GM23338 (cell line): ENCODE results near the gene ANKRD13C. TPM values are rescaled to one million over a fixed set of nuclear protein-coding genes. Genes with fewer than 3 reads are reported as not detected.

Experiments used
- ATAC-seq: fragments of 200-7000 bp; cut with Tn5 transposase; 3 replicates; pipeline ENCODE4 v1.9.1; 2020
- DNase-seq: peaks from one replicate; pipeline ENCODE4 v3.0.0-alpha.2; 2015; ENCODE audit warnings: low spot score
- H2AFZ ChIP-seq: fragments of 200-600 bp; sonication (generic); 2 replicates; pipeline ENCODE4 v1.8.0; 2016; ENCODE audit warnings: antibody characterized with exemption, mild to moderate bottlenecking, moderate library complexity
- H3F3A ChIP-seq: fragments of 200-600 bp; sonication (generic); replicated peaks from 2 replicates; pipeline ENCODE4 v1.8.0; 2017; ENCODE audit warnings: antibody characterized with exemption, mixed run types, low read depth
- H3K27ac ChIP-seq: fragments of 200-600 bp; sonication (generic); 2 replicates; pipeline ENCODE4 v1.6.1; 2016; ENCODE audit warnings: low read depth
- H3K27me3 ChIP-seq: fragments of 200-600 bp; sonication (generic); 2 replicates; pipeline ENCODE4 v1.8.0; 2016; ENCODE audit warnings: mild to moderate bottlenecking, mixed run types, moderate library complexity; ENCODE audit not compliant: insufficient read depth
- H3K36me3 ChIP-seq: fragments of 200-600 bp; sonication (generic); 2 replicates; pipeline ENCODE4 v1.8.0; 2016; ENCODE audit warnings: mild to moderate bottlenecking; ENCODE audit not compliant: insufficient read depth
- H3K4me1 ChIP-seq: fragments of 200-600 bp; sonication (generic); 2 replicates; pipeline ENCODE4 v1.8.0; 2016; ENCODE audit warnings: mild to moderate bottlenecking, moderate library complexity; ENCODE audit not compliant: insufficient read depth
- H3K4me2 ChIP-seq: fragments of 200-600 bp; sonication (generic); 2 replicates; pipeline ENCODE4 v1.7.1; 2017; ENCODE audit warnings: mixed run types
- H3K4me3 ChIP-seq: fragments of 200-600 bp; sonication (generic); 2 replicates; pipeline ENCODE4 v1.6.1; 2016; ENCODE audit warnings: mixed run types
- H3K79me2 ChIP-seq: fragments of 200-600 bp; sonication (generic); replicated peaks from 2 replicates; pipeline ENCODE4 v1.8.0; 2017; ENCODE audit warnings: mild to moderate bottlenecking; ENCODE audit not compliant: insufficient read depth
- H3K9me2 ChIP-seq: fragments of 200-600 bp; sonication (generic); 2 replicates; pipeline ENCODE4 v1.8.0; 2017; ENCODE audit not compliant: insufficient read depth
- H4K20me1 ChIP-seq: fragments of 200-600 bp; sonication (generic); replicated peaks from 2 replicates; pipeline ENCODE4 v1.8.0; 2017; ENCODE audit warnings: mild to moderate bottlenecking; ENCODE audit not compliant: insufficient read depth
- H3K27ac Mint-ChIP-seq: 2 replicates; pipeline ENCODE4 v1.8.0; 2020; ENCODE audit warnings: inconsistent platforms, mild to moderate bottlenecking, moderate library complexity, mixed read lengths
- H3K27me3 Mint-ChIP-seq: 3 replicates; pipeline ENCODE4 v1.8.0; 2022; ENCODE audit warnings: low read depth, mild to moderate bottlenecking, moderate library complexity, mixed read lengths, inconsistent platforms; ENCODE audit not compliant: insufficient read depth, poor library complexity
- H3K36me3 Mint-ChIP-seq: 3 replicates; pipeline ENCODE4 v1.8.0; 2021; ENCODE audit warnings: low read depth, mild to moderate bottlenecking, inconsistent platforms, moderate library complexity, mixed read lengths
- H3K4me1 Mint-ChIP-seq: 3 replicates; pipeline ENCODE4 v1.8.0; 2020; ENCODE audit warnings: mild to moderate bottlenecking, inconsistent platforms, mixed read lengths
- H3K4me3 Mint-ChIP-seq: 3 replicates; pipeline ENCODE4 v1.8.0; 2021; ENCODE audit warnings: moderate library complexity, mild to moderate bottlenecking, inconsistent platforms, mixed read lengths
- H3K9me3 Mint-ChIP-seq: 3 replicates; pipeline ENCODE4 v1.8.0; 2020; ENCODE audit warnings: moderate library complexity, mild to moderate bottlenecking, inconsistent platforms, mixed read lengths
- CREB1 ChIP-seq: fragments of 250-450 bp; sonication (Bioruptor Pico); IDR thresholded peaks from 2 replicates; pipeline ENCODE4 v1.5.0; 2020; ENCODE audit warnings: low read depth, mild to moderate bottlenecking, moderate library complexity
- CTCF ChIP-seq, 2 experiments: fragments of 200-600 bp in 1 of 2; sonication (generic) in 1 of 2; conservative IDR thresholded peaks; 2 replicates each; pipeline versions ENCODE4 v1.5.1 to v1.6.1; 2016 to 2017; ENCODE audit warnings: antibody characterized with exemption in 2 of 2, low read depth in 2 of 2, mild to moderate bottlenecking in 2 of 2, moderate library complexity in 1 of 2
- EZH2 ChIP-seq: fragments of 200-600 bp; sonication (generic); IDR thresholded peaks from one replicate; pipeline ENCODE4 v1.8.0; 2017; ENCODE audit warnings: antibody characterized with exemption, mild to moderate bottlenecking, low read depth; ENCODE audit not compliant: unreplicated experiment
- EZH2phosphoT487 ChIP-seq: fragments of 200-600 bp; sonication (generic); IDR thresholded peaks from one replicate; pipeline ENCODE4 v1.8.1; 2018; ENCODE audit warnings: antibody characterized with exemption; ENCODE audit not compliant: unreplicated experiment
- NANOG ChIP-seq: IDR thresholded peaks from 2 replicates; pipeline ENCODE4 v1.6.1; 2016; ENCODE audit warnings: antibody characterized with exemption, borderline replicate concordance
- REST ChIP-seq: IDR thresholded peaks from one replicate; pipeline ENCODE4 v1.6.1; 2018; ENCODE audit warnings: antibody characterized with exemption; ENCODE audit not compliant: unreplicated experiment
- STAT1 ChIP-seq: IDR thresholded peaks from one replicate; pipeline ENCODE4 v1.6.1; 2016; ENCODE audit warnings: antibody characterized with exemption; ENCODE audit not compliant: unreplicated experiment
- polyA plus RNA-seq: library from polyadenylated mRNA; unstranded; fragments of >200 nt; fragmentation: Nextera tagmentation; extraction: Ambion mirVana; gene quantifications from 2 replicates; pipeline ENCODE4 v1.2.1, GENCODE V29; 2016
- total RNA-seq: library from RNA; depleted of rRNA; stranded (reverse); fragments of >200 nt; shearing (Covaris generic); gene quantifications from 2 replicates; pipeline ENCODE4 v1.2.3, GENCODE V29; 2014
- TF ChIP-seq, protein P1 (sequence below): fragments of 250-450 bp; sonication (Bioruptor Pico); IDR thresholded peaks from 2 replicates; pipeline ENCODE4 v1.5.0; 2020; ENCODE audit warnings: mild to moderate bottlenecking, moderate library complexity
- TF ChIP-seq, protein P2 (sequence below): IDR thresholded peaks from 2 replicates; pipeline ENCODE4 v1.6.1; 2016; ENCODE audit warnings: antibody characterized with exemption

Gene ANKRD13C
- total and polyA plus RNA-seq, 2 experiments from 2014 or later, result 12.3 to 32.5 TPM

DNA sequence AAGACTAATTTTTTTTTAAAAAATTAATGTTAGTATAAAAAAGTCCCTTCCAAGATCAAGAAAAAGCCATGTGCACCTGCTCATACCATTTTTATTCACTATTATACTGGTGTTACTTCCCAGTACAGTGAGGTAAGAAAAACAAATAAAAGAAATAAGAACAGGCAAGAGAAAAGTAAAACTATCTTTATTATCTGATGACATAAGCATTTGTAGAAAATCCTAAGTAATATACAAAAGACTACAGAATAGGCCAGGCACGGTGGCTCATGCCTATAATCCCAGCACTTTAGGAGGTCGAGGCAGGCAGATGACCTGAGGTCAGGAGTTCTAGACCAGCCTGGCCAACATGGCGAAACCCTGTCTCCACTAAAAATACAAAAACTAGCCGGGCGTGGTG, 68.1 kb downstream of the ANKRD13C start (continued):
- TF ChIP-seq, protein P1, sequence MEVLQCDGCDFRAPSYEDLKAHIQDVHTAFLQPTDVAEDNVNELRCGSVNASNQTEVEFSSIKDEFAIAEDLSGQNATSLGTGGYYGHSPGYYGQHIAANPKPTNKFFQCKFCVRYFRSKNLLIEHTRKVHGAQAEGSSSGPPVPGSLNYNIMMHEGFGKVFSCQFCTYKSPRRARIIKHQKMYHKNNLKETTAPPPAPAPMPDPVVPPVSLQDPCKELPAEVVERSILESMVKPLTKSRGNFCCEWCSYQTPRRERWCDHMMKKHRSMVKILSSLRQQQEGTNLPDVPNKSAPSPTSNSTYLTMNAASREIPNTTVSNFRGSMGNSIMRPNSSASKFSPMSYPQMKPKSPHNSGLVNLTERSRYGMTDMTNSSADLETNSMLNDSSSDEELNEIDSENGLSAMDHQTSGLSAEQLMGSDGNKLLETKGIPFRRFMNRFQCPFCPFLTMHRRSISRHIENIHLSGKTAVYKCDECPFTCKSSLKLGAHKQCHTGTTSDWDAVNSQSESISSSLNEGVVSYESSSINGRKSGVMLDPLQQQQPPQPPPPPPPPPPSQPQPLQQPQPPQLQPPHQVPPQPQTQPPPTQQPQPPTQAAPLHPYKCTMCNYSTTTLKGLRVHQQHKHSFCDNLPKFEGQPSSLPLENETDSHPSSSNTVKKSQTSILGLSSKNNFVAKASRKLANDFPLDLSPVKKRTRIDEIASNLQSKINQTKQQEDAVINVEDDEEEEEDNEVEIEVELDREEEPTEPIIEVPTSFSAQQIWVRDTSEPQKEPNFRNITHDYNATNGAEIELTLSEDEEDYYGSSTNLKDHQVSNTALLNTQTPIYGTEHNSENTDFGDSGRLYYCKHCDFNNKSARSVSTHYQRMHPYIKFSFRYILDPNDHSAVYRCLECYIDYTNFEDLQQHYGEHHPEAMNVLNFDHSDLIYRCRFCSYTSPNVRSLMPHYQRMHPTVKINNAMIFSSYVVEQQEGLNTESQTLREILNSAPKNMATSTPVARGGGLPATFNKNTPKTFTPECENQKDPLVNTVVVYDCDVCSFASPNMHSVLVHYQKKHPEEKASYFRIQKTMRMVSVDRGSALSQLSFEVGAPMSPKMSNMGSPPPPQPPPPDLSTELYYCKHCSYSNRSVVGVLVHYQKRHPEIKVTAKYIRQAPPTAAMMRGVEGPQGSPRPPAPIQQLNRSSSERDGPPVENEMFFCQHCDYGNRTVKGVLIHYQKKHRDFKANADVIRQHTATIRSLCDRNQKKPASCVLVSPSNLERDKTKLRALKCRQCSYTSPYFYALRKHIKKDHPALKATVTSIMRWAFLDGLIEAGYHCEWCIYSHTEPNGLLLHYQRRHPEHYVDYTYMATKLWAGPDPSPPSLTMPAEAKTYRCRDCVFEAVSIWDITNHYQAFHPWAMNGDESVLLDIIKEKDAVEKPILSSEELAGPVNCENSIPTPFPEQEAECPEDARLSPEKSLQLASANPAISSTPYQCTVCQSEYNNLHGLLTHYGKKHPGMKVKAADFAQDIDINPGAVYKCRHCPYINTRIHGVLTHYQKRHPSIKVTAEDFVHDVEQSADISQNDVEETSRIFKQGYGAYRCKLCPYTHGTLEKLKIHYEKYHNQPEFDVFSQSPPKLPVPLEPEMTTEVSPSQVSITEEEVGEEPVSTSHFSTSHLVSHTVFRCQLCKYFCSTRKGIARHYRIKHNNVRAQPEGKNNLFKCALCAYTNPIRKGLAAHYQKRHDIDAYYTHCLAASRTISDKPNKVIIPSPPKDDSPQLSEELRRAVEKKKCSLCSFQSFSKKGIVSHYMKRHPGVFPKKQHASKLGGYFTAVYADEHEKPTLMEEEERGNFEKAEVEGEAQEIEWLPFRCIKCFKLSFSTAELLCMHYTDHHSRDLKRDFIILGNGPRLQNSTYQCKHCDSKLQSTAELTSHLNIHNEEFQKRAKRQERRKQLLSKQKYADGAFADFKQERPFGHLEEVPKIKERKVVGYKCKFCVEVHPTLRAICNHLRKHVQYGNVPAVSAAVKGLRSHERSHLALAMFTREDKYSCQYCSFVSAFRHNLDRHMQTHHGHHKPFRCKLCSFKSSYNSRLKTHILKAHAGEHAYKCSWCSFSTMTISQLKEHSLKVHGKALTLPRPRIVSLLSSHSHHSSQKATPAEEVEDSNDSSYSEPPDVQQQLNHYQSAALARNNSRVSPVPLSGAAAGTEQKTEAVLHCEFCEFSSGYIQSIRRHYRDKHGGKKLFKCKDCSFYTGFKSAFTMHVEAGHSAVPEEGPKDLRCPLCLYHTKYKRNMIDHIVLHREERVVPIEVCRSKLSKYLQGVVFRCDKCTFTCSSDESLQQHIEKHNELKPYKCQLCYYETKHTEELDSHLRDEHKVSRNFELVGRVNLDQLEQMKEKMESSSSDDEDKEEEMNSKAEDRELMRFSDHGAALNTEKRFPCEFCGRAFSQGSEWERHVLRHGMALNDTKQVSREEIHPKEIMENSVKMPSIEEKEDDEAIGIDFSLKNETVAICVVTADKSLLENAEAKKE, result no peak
- TF ChIP-seq EZH2phosphoT487 (no peak), NANOG (no peak)

DNA sequence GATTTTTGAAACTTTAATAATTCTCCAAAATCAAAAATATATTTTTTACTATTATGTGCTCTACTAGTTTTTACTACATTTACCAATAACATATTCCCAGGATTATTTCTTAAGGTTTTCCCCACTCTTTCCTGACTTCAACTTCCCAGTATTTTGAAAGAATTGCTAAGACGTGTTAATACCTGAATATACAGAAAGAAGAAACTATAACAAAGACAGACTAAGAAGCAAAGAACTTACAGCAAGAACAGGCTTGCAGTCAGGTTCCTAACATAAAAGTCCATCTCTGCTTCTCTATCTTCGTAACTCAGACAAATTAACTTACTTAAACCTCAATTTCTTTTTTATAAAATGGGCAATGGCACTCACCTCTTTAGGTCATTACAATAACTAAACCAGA, 70.2 kb downstream of the ANKRD13C start:
- Histone ChIP-seq H3K27ac (no peak overlapping the region), H4K20me1 (0 out of 2 replicates have a peak, but pooled peaks cover 3% of the 10 kb centered on the region), H3K4me1 (no peaks in the 10 kb centered on the region), H2AFZ (no peak overlapping the region), H3K9me2 (no peaks in the 10 kb centered on the region), H3K79me2 (no peaks in the 10 kb centered on the region), H3K36me3 (peaks cover 5% of the 10 kb centered on the region; the same call in 1 of the 2 replicates), H3K4me2 (no peak overlapping the region), H3K27me3 (no peaks in the 10 kb centered on the region), H3K4me3 (no peak overlapping the region), H3F3A (no peaks in the 10 kb centered on the region)
- H3K27ac Mint-ChIP-seq, result no peak overlapping the region
- TF ChIP-seq CREB1 (CRISPR knock-in tag) (no peak), EZH2 (no peak), REST (no peak), NANOG (no peak), STAT1 (no peak), CTCF (conservative IDR thresholded peaks at IDR 0.05; ENCODE audit: low read depth in 2 of 2) (no peak)
- TF ChIP-seq, protein P2, sequence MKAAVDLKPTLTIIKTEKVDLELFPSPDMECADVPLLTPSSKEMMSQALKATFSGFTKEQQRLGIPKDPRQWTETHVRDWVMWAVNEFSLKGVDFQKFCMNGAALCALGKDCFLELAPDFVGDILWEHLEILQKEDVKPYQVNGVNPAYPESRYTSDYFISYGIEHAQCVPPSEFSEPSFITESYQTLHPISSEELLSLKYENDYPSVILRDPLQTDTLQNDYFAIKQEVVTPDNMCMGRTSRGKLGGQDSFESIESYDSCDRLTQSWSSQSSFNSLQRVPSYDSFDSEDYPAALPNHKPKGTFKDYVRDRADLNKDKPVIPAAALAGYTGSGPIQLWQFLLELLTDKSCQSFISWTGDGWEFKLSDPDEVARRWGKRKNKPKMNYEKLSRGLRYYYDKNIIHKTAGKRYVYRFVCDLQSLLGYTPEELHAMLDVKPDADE, result no peak
- DNase-seq, result no peak
- H3K4me3 Mint-ChIP-seq, result no peak overlapping the region
- H3K4me1 Mint-ChIP-seq, result no peaks in the 10 kb centered on the region
- H3K9me3 Mint-ChIP-seq, result no peaks in the 10 kb centered on the region
- ATAC-seq, result no peak
- peaks cover 3% of the 10 kb centered on the region; the same call in 1 of the 3 replicates for H3K36me3 Mint-ChIP-seq
- H3K27me3 Mint-ChIP-seq, result peaks cover 2% of the 10 kb centered on the region
